NCI-H226 (cell line): ENCODE measurements around the gene LRRK1.
A peak's percentile ranks its signal among the peaks of the same experiment; 100 is the strongest.

ENCODE experiments used
- DNase-seq: peaks from one replicate; pipeline ENCODE4 v3.0.0-alpha.2; 2015

The LRRK1 gene

GRCh38 chr15:101025501-101025885 lies 106.3 kb downstream of the LRRK1 start:
- no peak for DNase-seq

- DNase-seq: no peak
Measured at GRCh38 chr15:101025896-101026631, 106.9 kb downstream of the LRRK1 start.

DNA sequence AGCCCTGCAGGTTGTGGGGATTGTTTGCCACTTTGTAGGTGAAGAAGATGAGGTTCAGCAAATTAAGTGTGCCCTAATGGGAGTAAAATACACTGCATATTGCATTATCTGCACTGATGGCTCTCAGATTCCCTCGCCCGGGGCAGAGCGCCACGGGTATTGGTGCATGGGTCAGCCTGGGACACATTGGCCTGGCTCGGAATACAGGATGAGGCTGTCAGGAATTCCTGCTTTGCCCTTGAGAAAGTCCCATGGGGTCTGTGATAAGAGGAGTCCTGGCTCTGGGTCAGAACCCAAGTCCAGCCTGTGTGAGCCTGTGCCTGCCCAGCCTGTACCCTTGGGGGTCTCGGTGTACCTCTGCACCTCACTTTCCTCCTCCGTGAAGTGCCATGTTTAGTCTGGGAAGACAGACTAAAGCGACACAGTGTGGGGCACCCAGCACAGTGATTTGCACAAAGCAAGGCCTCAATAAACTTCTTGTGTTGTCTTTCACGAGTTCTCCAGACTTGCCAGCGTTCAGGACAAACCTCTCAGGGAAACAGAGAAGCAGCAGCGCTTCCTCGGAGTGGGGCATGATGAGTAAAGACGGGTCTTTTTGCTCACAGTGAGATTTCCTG lies 107.6 kb downstream of the LRRK1 start:
- DNase-seq: no peak

GRCh38 chr15:101027273-101027901 lies 108.2 kb downstream of the LRRK1 start:
- no peak for DNase-seq

DNA sequence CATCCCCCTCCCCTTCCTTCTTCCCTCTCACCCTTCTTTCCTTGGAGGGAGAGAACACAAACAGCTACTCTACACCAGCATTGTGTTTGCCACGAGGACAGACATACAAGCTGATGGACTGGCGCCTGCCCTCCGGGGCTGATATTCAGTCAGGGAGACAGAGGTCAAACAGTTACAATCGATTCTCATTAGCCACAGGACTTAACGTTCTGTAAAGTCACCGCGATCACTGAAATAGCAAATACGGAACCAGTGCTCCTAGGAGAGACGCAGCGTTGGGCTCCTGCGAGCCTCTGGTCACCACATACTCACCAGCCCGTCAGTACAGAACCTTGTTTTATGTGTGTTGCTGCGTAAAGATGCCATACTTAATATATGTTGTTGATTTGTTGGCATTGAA lies 108.8 kb downstream of the LRRK1 start:
- DNase-seq: no peak

- DNase-seq: no peak
Measured at GRCh38 chr15:101028321-101028720, 109.2 kb downstream of the LRRK1 start.

DNA sequence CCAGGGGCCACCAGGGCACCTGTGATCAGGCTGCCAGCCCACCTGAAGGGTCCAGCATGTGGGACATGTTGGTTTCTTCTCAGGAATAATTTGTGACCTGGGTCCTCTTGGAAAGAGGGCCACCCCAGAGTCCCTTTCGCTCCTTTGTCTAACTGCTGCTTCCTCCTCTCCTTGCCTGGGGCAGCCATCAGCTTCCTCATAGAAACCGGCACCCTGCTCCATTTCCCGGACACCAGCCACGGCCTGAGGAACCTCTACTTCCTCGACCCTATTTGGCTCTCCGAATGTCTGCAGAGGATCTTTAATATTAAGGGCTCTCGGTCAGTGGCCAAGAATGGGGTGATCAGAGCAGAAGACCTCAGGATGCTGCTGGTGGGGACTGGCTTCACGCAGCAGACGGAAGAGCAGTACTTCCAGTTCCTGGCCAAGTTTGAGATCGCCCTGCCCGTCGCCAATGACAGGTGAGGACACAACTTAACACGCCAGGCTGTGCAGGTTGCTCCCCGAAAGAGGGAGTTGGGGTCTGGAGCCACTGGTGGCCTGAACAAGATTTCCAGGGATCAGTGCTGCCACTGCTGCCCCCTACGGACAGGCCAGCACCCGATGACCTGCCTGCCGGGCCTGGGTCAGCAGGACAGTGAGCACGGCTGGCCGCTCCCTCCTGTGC lies 109.7 kb downstream of the LRRK1 start:
- no peak for DNase-seq

- no peak for DNase-seq
Measured at GRCh38 chr15:101029971-101030661, 111.0 kb downstream of the LRRK1 start.

DNA sequence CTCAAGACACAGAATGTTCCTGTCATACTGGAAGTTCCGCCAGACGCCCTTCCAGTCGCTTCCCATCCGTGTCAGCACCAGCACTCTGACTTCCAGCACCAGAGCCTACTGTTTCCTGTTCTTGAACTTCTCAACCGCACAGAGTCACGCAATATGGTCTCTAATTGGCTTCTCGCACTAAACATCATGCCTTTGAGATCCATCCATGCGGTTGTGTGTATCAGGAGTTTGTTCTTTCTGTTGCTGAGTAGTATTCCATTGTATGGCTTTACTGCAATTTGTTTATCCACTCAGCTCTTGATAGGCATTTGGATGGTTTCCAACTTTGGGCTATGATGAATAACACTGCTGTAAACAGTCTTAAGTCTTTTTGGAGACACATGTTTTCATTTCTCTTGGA lies 112.1 kb downstream of the LRRK1 start:
- DNase-seq: no peak

- peak; percentile 77 for DNase-seq
Measured at GRCh38 chr15:101033801-101034200, 114.6 kb downstream of the LRRK1 start.

DNA sequence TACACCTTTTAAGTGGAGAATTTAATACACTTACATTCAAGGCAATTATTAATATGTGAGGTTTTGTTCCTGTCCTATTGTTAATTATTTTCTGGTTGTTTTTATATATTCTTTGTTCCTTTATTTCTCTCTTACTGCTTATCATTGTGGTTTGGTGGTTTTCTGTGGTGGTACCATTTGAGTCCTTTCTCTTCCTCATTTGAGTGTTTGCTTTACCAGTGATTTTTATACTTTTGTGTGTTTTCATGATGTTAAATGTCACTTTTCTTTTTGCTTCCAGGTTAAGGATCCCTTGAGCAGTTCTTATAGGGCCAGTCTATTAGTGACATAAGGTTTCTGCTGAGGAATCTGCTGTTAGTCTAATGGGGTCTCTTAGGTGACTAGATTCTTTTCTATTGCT lies 116.5 kb downstream of the LRRK1 start:
- DNase-seq: no peak

- DNase-seq: no peak
Measured at GRCh38 chr15:101036189-101036588, 117.0 kb downstream of the LRRK1 start.

DNA sequence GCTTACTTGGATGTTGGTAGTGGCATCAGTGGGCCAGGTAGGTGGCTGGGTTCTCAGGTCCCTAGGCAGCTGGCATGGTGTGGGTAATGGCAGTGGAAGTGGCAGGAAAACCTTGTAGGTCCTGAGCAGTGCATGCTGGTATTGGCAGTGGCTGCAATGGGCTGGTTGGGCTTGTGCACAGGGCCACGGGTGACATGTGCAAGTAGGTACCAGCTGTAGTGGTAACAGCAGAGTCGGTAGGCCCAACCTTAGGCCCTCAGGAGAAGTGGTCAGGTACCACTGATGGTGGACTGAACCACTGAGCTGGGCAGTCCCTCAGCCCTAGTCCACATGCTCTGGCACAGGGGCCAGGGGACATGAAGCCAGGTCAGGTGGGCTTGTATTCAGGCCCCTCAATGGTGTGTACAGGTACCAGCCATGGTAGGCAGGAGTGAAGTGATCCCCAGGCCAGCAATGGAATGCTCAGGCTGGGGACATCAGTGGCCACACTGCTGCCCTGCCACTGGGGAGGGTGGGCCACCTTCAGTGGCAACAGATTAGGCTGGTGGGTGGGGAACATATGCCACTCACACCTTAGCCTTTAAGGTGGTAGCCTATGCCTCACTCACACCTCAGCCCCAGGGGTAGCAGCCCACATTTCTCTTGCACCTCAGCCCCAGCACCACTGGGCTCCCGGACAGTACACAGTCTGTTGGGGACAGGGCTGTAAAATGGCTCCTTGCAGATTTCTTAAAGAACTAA lies 118.1 kb downstream of the LRRK1 start:
- DNase-seq: no peak

- no peak for DNase-seq
Measured at GRCh38 chr15:101038327-101039003, 119.3 kb downstream of the LRRK1 start.

DNA sequence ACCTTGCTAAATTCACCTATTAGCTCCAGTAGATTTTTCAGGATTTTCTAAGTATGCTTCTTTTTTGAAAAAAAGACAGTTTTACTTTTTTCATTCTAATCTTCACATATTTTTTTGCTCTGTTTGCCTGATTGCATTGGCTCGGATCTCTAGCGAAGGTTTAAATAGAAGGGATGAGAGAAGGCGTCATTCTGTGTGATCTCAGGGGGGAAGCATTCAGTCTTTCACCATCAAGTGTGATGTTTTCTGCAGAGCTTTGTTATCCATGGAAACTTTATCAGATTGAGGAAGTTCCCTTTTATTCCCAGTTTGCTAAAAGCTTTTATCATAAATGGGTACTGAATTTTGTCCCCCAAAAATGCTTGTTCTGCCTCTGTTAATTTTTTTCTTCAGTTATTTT lies 120.3 kb downstream of the LRRK1 start:
- peak; percentile 85 for DNase-seq

DNA sequence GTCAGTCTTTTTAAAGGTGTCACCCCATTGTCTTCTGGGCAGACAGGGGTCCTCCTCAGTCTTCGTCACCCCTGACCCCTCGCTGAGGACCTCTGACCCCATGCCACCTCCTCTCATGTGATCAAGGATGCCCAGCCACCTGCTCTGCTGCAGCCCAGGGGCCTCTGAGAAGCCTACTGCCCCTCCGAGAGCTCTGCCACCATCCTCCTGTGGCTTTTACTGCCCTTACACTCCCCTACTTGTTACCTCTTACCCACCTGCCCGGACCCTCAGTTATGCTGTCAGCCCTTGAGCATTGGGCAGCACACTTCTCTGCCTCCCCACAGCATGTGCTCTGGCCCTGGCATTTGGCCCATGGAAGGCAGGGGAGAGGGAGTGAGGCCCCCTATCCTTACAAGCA lies 123.2 kb downstream of the LRRK1 start:
- DNase-seq: no peak

DNA sequence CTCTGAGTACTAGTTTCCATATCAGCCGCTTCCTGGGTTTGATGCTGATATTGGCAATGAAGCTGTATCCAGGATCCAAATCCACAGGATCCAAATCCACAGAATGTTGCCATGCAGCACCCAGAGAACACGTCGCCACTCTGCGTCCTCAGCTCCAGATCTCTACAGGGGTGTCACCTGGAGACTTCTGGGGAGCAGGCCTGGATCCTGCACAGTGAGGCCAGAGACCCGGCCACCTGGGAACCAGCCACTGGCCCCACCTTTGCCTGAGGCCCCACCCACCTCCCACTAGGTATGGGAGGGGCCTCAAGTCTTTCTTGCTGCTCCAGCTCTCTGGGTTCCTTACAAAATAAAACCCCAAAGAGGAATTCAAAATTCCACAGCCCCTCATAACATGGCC lies 123.9 kb downstream of the LRRK1 start:
- no peak for DNase-seq

- no peak for DNase-seq
Measured at GRCh38 chr15:101043911-101044624, 124.9 kb downstream of the LRRK1 start.

- no peak for DNase-seq
Measured at GRCh38 chr15:101044625-101045235, 125.6 kb downstream of the LRRK1 start.

DNA sequence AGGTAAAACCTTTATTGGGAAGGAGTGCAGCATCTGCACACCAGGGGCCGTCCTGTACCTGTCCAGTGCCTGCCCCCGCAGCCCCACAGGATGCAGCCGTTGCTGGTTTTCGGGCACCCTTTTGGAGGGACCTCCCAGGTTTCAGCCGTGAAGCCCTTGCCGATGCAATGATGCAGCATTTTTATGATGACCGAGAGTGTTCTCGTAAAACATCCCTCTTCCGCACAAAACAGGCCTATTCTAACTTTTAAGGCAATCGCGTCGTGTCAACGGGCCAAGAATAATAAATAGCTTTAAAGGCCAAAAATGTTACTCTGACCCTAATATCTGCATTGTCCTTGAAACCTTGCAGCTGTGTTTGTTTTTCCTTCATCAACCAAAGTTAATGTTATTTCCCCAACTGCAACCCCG lies 126.1 kb downstream of the LRRK1 start:
- no peak for DNase-seq
